CD14-positive monocyte (primary cell): Measurements from ENCODE around the gene EPC1. TPM values are rescaled to one million over a fixed set of nuclear protein-coding genes. Genes with fewer than 3 reads are reported as not detected.

Source experiments
- DNase-seq, 3 donors: peaks; one replicate each; pipeline ENCODE4 v3.0.0-alpha.2; 2011 to 2022
- H2AFZ ChIP-seq: 2 replicates; pipeline ENCODE4 v1.6.0; 2012; ENCODE audit warnings: mild to moderate bottlenecking, low read depth, low read length, inconsistent platforms; ENCODE audit not compliant: insufficient read depth, poor library complexity, severe bottlenecking
- H3K27ac ChIP-seq, 2 donors: 1 replicate in 1 of 2; 2 replicates in 1 of 2; pipeline ENCODE4 v1.5.1; 2012 to 2013; ENCODE audit warnings: low read length in 2 of 2, control low read depth in 1 of 2, inconsistent platforms in 1 of 2, low read depth in 1 of 2, mild to moderate bottlenecking in 1 of 2
- H3K27me3 ChIP-seq, 2 donors: one replicate each; pipeline versions ENCODE4 v1.6.0 to v1.6.1; 2011 to 2013; ENCODE audit warnings: low read length in 2 of 2; ENCODE audit not compliant: control insufficient read depth in 2 of 2, insufficient read depth in 2 of 2
- H3K36me3 ChIP-seq, 2 donors: replicated peaks in 1 of 2; 1 replicate in 1 of 2; 2 replicates in 1 of 2; pipeline versions ENCODE4 v1.5.1 to v1.6.1; 2012 to 2013; ENCODE audit warnings: low read length in 2 of 2, control low read depth in 1 of 2, inconsistent platforms in 1 of 2, mild to moderate bottlenecking in 1 of 2; ENCODE audit not compliant: insufficient read depth in 2 of 2, control insufficient read depth in 1 of 2
- H3K4me1 ChIP-seq, 2 donors: 1 replicate in 1 of 2; 2 replicates in 1 of 2; pipeline versions ENCODE4 v1.5.1 to v1.6.1; 2012 to 2013; ENCODE audit warnings: low read length in 2 of 2, control low read depth in 1 of 2, inconsistent platforms in 1 of 2, mild to moderate bottlenecking in 1 of 2, moderate library complexity in 1 of 2; ENCODE audit not compliant: insufficient read depth in 2 of 2, control insufficient read depth in 1 of 2
- H3K4me2 ChIP-seq: replicated peaks from 2 replicates; pipeline ENCODE3; 2012; ENCODE audit warnings: low read length, moderate library complexity, mild to moderate bottlenecking; ENCODE audit not compliant: poor library complexity, severe bottlenecking; ENCODE audit errors: extremely low read depth
- H3K4me3 ChIP-seq, 3 experiments: fragments of 200-600 bp in 1 of 3; sonication (generic) in 1 of 3; replicated peaks in 1 of 3; 1 replicate in 2 of 3; 2 replicates in 1 of 3; pipeline ENCODE4 v1.5.1; 2011 to 2013; ENCODE audit warnings: low read length in 3 of 3, mild to moderate bottlenecking in 3 of 3, control low read depth in 2 of 3, low read depth in 2 of 3, inconsistent platforms in 1 of 3, moderate library complexity in 1 of 3
- H3K79me2 ChIP-seq: 2 replicates; pipeline ENCODE4 v1.6.0; 2012; ENCODE audit warnings: mild to moderate bottlenecking, control low read depth, inconsistent platforms, low read length, moderate library complexity; ENCODE audit not compliant: insufficient read depth
- H3K9ac ChIP-seq: 2 replicates; pipeline ENCODE4 v1.6.0; 2017; ENCODE audit warnings: low read length, mild to moderate bottlenecking; ENCODE audit not compliant: insufficient read depth, poor library complexity, severe bottlenecking
- H3K9me3 ChIP-seq, 2 donors: replicated peaks in 1 of 2; 1 replicate in 1 of 2; 2 replicates in 1 of 2; pipeline versions ENCODE4 v1.5.1 to v1.6.1; 2012 to 2013; ENCODE audit warnings: low read length in 2 of 2, control low read depth in 1 of 2; ENCODE audit not compliant: control insufficient read depth in 1 of 2, insufficient read depth in 1 of 2
- H4K20me1 ChIP-seq: 2 replicates; pipeline ENCODE4 v1.6.0; 2012; ENCODE audit warnings: mild to moderate bottlenecking, low read length, control low read depth, moderate library complexity; ENCODE audit not compliant: insufficient read depth
- H3K27ac Mint-ChIP-seq, 7 donors: one replicate each; pipeline ENCODE4 v1.8.0; 2020; ENCODE audit warnings: mild to moderate bottlenecking in 7 of 7, mixed read lengths in 7 of 7, moderate library complexity in 6 of 7, inconsistent platforms in 2 of 7
- H3K27me3 Mint-ChIP-seq, 3 donors: one replicate each; pipeline ENCODE4 v1.8.0; 2021 to 2022; ENCODE audit warnings: low read depth in 3 of 3, mild to moderate bottlenecking in 3 of 3, mixed read lengths in 3 of 3, moderate library complexity in 3 of 3, inconsistent platforms in 1 of 3
- H3K36me3 Mint-ChIP-seq, 2 donors: one replicate each; pipeline ENCODE4 v1.8.0; 2020; ENCODE audit warnings: mixed read lengths in 2 of 2, inconsistent platforms in 1 of 2, mild to moderate bottlenecking in 1 of 2
- H3K4me1 Mint-ChIP-seq: one replicate; pipeline ENCODE4 v1.8.0; 2020; ENCODE audit warnings: mild to moderate bottlenecking, mixed read lengths
- H3K4me3 Mint-ChIP-seq, 2 donors: one replicate each; pipeline ENCODE4 v1.8.0; 2020; ENCODE audit warnings: mild to moderate bottlenecking in 2 of 2, mixed read lengths in 2 of 2, moderate library complexity in 1 of 2
- H3K9me3 Mint-ChIP-seq, 7 donors: one replicate each; pipeline ENCODE4 v1.8.0; 2020 to 2022; ENCODE audit warnings: mixed read lengths in 7 of 7, mild to moderate bottlenecking in 6 of 7, moderate library complexity in 6 of 7, inconsistent platforms in 2 of 7
- CTCF ChIP-seq: fragments of 200-600 bp; IDR thresholded peaks from one replicate; pipeline ENCODE4 v1.8.0; 2022; ENCODE audit warnings: antibody characterized with exemption, mild to moderate bottlenecking
- WGBS: methylation state at CpG from one replicate; pipeline ENCODE4 v1.1.5; 2013; ENCODE audit warnings: missing lambda C conversion rate; ENCODE audit not compliant: insufficient coverage; 5-methylcytosine and 5-hydroxymethylcytosine counted together
- intact Hi-C, 2 donors: fragments of 100-400 bp; cut with micrococcal nuclease; formaldehyde crosslinking; loops; one replicate each; pipeline versions ENCODE4 v1.15.0 to v1.15.1; 2023
- polyA plus RNA-seq, 3 donors: library from polyadenylated mRNA; depleted of rRNA in 1 of 3; unstranded in 2 of 3; stranded (reverse) in 1 of 3; fragments of 300-500 nt in 2 of 3; fragments of >200 nt in 1 of 3; fragmentation: Illumina TruSeq in 2 of 3; gene quantifications; 1 replicate in 2 of 3; 2 replicates in 1 of 3; pipeline ENCODE4 v1.2.3, GENCODE V29; 2012 to 2021

EPC1 gene
- polyA plus RNA-seq, 3 donors: 28.3 to 60.8 (median 31.0) TPM

- intact Hi-C loops: no loop called here
- peaks cover 100% of the 10 kb centered on the region for H3K79me2 ChIP-seq
- H3K4me2 ChIP-seq: no peak overlapping the region
- H3K4me1 ChIP-seq: no peaks in the 10 kb centered on the region
- H2AFZ ChIP-seq: no peak overlapping the region
- TF ChIP-seq CTCF: no peak
- H3K36me3 Mint-ChIP-seq: peaks cover 20 to 21% of the 10 kb centered on the region in 2 donors
- peak overlapping the region in 1 of 2 donors; percentile 57 for H3K27ac ChIP-seq
- H3K9ac ChIP-seq: no peak overlapping the region
- H3K9me3 ChIP-seq: no peaks in the 10 kb centered on the region
- WGBS: 98% methylated on average over 3 of the region's 3 CpGs
- peaks cover 0 to 2% (median 1%) of the 10 kb centered on the region in 3 donors for H3K27me3 Mint-ChIP-seq
- H3K4me1 Mint-ChIP-seq: peaks cover 44% of the 10 kb centered on the region
- H3K9me3 Mint-ChIP-seq: peaks cover 0 to 3% (median 0%) of the 10 kb centered on the region in 7 donors
- H3K4me3 ChIP-seq: no peak overlapping the region
- H4K20me1 ChIP-seq: peaks cover 100% of the 10 kb centered on the region
- H3K27me3 ChIP-seq: no peaks in the 10 kb centered on the region
- no peak overlapping the region for H3K4me3 Mint-ChIP-seq
- peak overlapping the region; percentile 3 to 69 (median 34) for H3K27ac Mint-ChIP-seq
- DNase-seq: peak in 1 of 3 donors; percentile 6
- H3K36me3 ChIP-seq: peaks cover 0 to 2% of the 10 kb centered on the region in 2 donors
Observed at GRCh38 chr10:32338262-32338661, 8.7 kb downstream of the EPC1 start.

DNA sequence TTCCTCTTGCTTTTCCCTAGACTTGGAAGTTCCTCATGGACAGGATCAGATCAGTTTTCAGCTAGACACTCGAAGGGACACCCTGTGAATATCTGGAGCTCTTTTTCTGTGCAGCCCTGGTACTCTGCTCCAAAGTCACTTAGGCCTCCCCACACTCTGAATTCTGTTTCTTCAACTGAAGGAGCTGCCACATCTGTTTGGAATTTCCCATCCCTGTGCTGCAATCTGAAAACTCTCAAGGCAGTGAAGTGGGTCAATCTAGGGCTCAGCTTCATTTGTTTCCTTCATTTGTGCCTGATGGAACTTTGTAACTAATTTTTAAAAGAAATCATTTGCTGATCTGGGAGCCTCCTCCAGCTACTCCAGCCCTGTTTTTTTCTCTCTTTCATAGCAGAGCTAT, 9.6 kb downstream of the EPC1 start:
- Mint-ChIP-seq H3K36me3 (peaks cover 20 to 24% of the 10 kb centered on the region in 2 donors), H3K27me3 (peaks cover 0 to 2% (median 1%) of the 10 kb centered on the region in 3 donors), H3K4me3 (no peak overlapping the region), H3K4me1 (peaks cover 47% of the 10 kb centered on the region), H3K9me3 (peaks cover 0 to 3% (median 0%) of the 10 kb centered on the region in 7 donors), H3K27ac (peak overlapping the region in 6 of 7 donors; percentile 23 to 69 (median 42))
- H3K4me1 ChIP-seq: no peaks in the 10 kb centered on the region
- H3K27me3 ChIP-seq: no peaks in the 10 kb centered on the region
- DNase-seq: no peak
- no peak overlapping the region for H3K4me3 ChIP-seq
- no peak overlapping the region for H3K4me2 ChIP-seq
- peaks cover 100% of the 10 kb centered on the region for H3K79me2 ChIP-seq
- no peak overlapping the region for H3K9ac ChIP-seq
- no peaks in the 10 kb centered on the region for H3K36me3 ChIP-seq
- no peak overlapping the region for H2AFZ ChIP-seq
- no peak for TF ChIP-seq CTCF
- 100% methylated on average over 1 of the region's 1 CpG for WGBS
- H4K20me1 ChIP-seq: peaks cover 100% of the 10 kb centered on the region
- no peaks in the 10 kb centered on the region for H3K9me3 ChIP-seq
- peak overlapping the region in 1 of 2 donors; percentile 57 for H3K27ac ChIP-seq
- intact Hi-C loops: no loop called here
